ENCODE data around the gene KRTCAP3. TPM values are rescaled to one million over a fixed set of nuclear protein-coding genes. Genes with fewer than 3 reads are reported as not detected.

KRTCAP3 gene
- total RNA-seq (2012; rRNA removed) = not detected in 2 replicates

DNA sequence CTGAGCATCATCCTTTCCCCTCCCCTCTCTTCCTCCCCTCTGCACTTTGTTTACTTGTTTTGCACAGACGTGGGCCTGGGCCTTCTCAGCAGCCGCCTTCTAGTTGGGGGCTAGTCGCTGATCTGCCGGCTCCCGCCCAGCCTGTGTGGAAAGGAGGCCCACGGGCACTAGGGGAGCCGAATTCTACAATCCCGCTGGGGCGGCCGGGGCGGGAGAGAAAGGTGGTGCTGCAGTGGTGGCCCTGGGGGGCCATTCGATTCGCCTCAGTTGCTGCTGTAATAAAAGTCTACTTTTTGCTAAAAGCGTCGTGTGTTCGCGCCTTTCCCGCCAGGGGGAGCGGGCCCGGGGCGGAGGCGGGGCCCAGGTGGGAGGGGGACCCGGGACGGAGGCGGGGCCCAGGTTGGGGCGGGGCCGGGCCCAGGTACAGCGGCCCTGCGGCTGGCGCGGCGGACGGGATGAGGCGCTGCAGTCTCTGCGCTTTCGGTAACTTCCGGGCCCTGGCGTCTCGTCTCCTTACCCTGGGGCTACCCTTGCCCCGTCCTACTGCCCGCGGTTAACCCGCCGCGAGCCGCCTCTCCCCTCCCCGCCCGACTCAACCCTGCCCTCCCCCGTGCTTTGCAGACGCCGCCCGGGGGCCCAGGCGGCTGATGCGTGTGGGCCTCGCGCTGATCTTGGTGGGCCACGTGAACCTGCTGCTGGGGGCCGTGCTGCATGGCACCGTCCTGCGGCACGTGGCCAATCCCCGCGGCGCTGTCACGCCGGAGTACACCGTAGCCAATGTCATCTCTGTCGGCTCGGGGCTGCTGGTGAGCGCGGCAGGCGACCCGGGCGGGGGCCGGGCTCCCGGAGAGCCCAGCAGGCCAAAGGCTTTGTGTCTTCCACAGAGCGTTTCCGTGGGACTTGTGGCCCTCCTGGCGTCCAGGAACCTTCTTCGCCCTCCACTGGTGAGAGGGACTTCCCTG lies at the start of gene KRTCAP3:
KRTCAP3 (plus strand) TSS at position 424 of the 962 bp plus-strand sequence; CDS start at position 456, 32 bp downstream.
- Histone ChIP-seq H3K4me3 (ENCODE audit: low read length) (no peak within 1 kb of the TSS), H3K9me3 (replicated peaks; ENCODE audit: low read length) (no peaks in the 10 kb centered on the region), H3K9ac (ENCODE audit: low read depth, low read length) (no peak within 1 kb of the TSS), H3K4me1 (ENCODE audit: control insufficient read depth, insufficient read depth, low read length) (no peaks in the 10 kb centered on the region), H3K27me3 (ENCODE audit: control insufficient read depth, insufficient read depth, low read length) (no peaks in the 10 kb centered on the region), H3K36me3 (ENCODE audit: insufficient read depth, low read length) (peaks cover 58% of the 10 kb centered on the region), H3K4me2 (ENCODE audit: low read length) (no peak within 1 kb of the TSS)

DNA sequence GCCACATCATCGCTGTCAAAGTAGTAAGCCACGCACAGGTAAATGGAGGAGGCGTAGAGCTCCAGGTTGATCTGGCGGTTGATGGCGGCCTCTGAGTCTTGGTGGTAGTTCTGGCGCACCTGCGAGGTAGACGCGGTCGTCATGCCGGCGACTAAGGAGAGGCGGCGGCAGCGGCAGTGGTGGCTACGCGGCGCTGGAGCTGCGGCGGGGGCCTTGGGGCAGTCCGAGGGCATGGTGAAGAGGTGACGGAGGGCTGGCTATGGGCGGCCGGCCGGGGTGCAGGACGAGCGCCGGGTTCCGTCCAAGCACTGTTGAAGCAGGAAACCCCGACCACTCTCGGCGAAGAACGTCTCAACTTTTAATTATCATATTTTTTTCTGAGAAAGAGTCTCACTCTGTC lies 49.0 kb upstream of the KRTCAP3 start:
- no peak overlapping the region for H3K9ac ChIP-seq (ENCODE audit: low read depth, low read length)
- H3K4me3 ChIP-seq (ENCODE audit: low read length) = no peak overlapping the region
- H3K4me2 ChIP-seq (ENCODE audit: low read length) = no peak overlapping the region
- no peaks in the 10 kb centered on the region for H3K27me3 ChIP-seq (ENCODE audit: control insufficient read depth, insufficient read depth, low read length)
- no peaks in the 10 kb centered on the region for H3K4me1 ChIP-seq (ENCODE audit: control insufficient read depth, insufficient read depth, low read length)
- peaks cover 7% of the 10 kb centered on the region for H3K36me3 ChIP-seq (ENCODE audit: insufficient read depth, low read length)
- H3K9me3 ChIP-seq (replicated peaks; ENCODE audit: low read length) = no peaks in the 10 kb centered on the region

GRCh38 chr2:27398962-27399361 lies 43.2 kb upstream of the KRTCAP3 start:
- H3K36me3 ChIP-seq (ENCODE audit: insufficient read depth, low read length) = peaks cover 3% of the 10 kb centered on the region
- H3K27me3 ChIP-seq (ENCODE audit: control insufficient read depth, insufficient read depth, low read length) = no peaks in the 10 kb centered on the region
- no peak overlapping the region for H3K4me3 ChIP-seq (ENCODE audit: low read length)
- H3K9ac ChIP-seq (ENCODE audit: low read depth, low read length) = no peak overlapping the region
- H3K9me3 ChIP-seq (replicated peaks; ENCODE audit: low read length) = no peaks in the 10 kb centered on the region
- no peaks in the 10 kb centered on the region for H3K4me1 ChIP-seq (ENCODE audit: control insufficient read depth, insufficient read depth, low read length)
- H3K4me2 ChIP-seq (ENCODE audit: low read length) = no peak overlapping the region

DNA sequence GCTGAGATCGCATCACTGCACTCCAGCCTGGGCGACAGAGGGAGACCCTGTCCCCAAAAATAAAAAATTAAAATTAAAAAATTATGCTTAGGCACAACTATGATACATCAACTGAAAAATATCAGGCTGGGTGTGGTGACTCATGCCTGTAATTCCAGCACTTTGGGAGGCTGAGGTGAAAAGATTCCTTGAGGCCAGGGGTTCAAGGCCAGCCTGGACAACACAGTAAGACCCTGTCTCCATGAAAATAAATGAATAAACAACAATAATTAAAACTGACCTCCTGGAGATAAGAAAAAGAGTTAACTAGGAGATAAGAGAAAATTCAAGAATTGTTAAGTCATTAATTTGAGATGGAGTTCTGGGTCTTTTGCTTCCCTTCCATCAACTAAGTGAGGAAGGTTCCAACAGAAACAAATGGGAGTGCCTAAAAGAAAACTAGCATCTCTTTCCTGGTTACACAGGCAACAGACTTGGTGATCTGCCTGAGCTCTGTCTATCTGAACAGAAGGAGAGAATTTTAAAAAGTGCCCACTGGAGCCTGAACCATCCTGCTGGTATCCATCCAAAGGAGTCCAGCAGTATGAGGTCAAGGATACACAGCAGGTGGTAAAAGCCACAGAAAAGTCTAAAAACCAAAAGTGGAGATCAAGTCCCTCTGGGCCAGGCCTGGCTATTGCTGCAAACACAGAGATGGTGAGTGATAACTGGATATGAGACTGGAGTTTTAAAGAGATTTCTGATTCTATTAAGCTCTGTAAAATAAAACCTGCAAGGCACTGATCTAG lies 41.6 kb upstream of the KRTCAP3 start:
- H3K36me3 ChIP-seq (ENCODE audit: insufficient read depth, low read length) = peaks cover 4% of the 10 kb centered on the region
- H3K4me3 ChIP-seq (ENCODE audit: low read length) = no peak overlapping the region
- no peak overlapping the region for H3K9ac ChIP-seq (ENCODE audit: low read depth, low read length)
- no peak overlapping the region for H3K4me2 ChIP-seq (ENCODE audit: low read length)
- H3K27me3 ChIP-seq (ENCODE audit: control insufficient read depth, insufficient read depth, low read length) = no peaks in the 10 kb centered on the region
- H3K4me1 ChIP-seq (ENCODE audit: control insufficient read depth, insufficient read depth, low read length) = no peaks in the 10 kb centered on the region
- H3K9me3 ChIP-seq (replicated peaks; ENCODE audit: low read length) = no peaks in the 10 kb centered on the region

DNA sequence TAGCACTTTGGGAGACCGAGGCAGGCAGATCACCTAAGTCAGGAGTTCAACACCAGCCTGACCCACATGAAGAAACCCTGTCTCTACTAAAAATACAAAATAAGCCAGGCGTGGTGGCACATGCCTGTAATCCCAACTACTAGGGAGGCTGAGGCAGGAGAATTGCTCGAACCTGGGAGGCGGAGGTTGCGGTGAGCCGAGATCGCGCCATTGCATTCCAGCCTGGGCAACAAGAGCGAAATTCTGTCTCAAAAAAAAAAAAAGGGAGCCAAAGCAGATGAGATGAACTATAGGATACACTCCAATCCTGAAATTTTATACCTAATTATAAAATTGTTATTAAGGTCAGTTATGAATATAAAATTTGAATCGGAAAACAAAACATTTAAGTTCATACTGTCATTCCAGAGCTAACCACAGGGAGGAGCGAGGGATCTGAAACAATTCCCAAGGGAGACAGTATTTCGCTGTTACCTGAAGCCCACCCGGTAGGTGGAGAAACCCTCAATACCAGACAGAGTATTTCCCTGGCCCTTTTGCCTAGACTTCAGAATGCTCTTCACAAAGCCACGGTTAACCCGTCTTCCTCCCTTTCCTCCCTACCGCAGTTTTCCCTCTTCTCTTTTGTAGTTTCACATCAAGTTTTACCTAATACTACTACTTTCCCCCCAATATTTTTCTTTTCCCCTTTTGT lies 34.2 kb upstream of the KRTCAP3 start:
- peaks cover 13% of the 10 kb centered on the region for H3K36me3 ChIP-seq (ENCODE audit: insufficient read depth, low read length)
- peaks cover 21% of the 10 kb centered on the region for H3K4me1 ChIP-seq (ENCODE audit: control insufficient read depth, insufficient read depth, low read length)
- peak overlapping the region; percentile 93 for H3K4me2 ChIP-seq (ENCODE audit: low read length)
- H3K27me3 ChIP-seq (ENCODE audit: control insufficient read depth, insufficient read depth, low read length) = no peaks in the 10 kb centered on the region
- peak overlapping the region; percentile 86 for H3K4me3 ChIP-seq (ENCODE audit: low read length)
- H3K9me3 ChIP-seq (replicated peaks; ENCODE audit: low read length) = no peaks in the 10 kb centered on the region
- peak overlapping the region; percentile 92 for H3K9ac ChIP-seq (ENCODE audit: low read depth, low read length)

- Histone ChIP-seq H3K9me3 (replicated peaks; ENCODE audit: low read length) (no peaks in the 10 kb centered on the region), H3K27me3 (ENCODE audit: control insufficient read depth, insufficient read depth, low read length) (no peaks in the 10 kb centered on the region), H3K4me3 (ENCODE audit: low read length) (peak overlapping the region; percentile 86), H3K9ac (ENCODE audit: low read depth, low read length) (peak overlapping the region; percentile 92), H3K36me3 (ENCODE audit: insufficient read depth, low read length) (peaks cover 12% of the 10 kb centered on the region), H3K4me1 (ENCODE audit: control insufficient read depth, insufficient read depth, low read length) (peaks cover 21% of the 10 kb centered on the region), H3K4me2 (ENCODE audit: low read length) (peak overlapping the region; percentile 93)
Observed at GRCh38 chr2:27408601-27409320, 33.4 kb upstream of the KRTCAP3 start.

DNA sequence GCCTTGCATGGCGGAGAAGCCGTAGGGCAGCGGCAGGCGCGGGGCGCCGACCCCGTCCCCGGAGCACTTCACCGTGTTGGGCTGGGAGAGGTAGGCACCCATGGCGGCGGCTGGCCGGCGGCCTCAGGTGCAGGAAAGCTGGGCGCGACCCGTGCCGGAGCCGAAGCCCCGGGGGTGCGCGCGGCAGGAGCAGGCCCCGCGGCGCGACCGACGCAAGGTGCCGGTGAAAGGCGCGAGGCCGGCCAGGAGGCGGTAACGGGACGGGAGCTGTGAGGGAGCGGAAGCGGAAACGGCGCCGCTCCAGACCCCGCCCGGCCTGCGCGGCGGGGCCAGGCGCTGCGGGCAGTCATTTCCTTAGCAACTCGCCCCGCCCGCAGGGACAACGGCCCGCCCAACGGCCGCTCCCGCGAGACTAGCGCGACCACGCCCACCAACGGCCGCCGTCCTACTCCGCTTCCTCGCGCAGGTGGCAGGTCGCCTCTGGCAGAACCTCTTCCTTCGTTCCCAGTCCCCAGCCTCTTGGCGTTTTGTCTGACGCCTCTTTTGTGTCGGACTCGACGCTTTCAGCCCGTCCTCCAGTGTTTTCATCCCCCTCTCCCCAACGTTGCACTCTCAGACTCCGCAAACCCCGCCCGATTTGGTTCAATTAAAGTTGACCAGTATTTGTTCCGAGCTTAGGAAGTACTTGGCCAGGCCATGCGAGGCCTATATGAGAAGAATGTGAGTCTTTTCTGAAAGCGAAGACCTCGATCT lies 32.7 kb upstream of the KRTCAP3 start, which contains the start of gene PPM1G:
PPM1G (minus strand) TSS at position 271 of the 753 bp plus-strand sequence; CDS start at position 102, 169 bp downstream.
- no peaks in the 10 kb centered on the region for H3K27me3 ChIP-seq (ENCODE audit: control insufficient read depth, insufficient read depth, low read length)
- peaks cover 21% of the 10 kb centered on the region for H3K4me1 ChIP-seq (ENCODE audit: control insufficient read depth, insufficient read depth, low read length)
- H3K9ac ChIP-seq (ENCODE audit: low read depth, low read length) = peak within 1 kb of the TSS; percentile 92
- peak within 1 kb of the TSS; percentile 86 for H3K4me3 ChIP-seq (ENCODE audit: low read length)
- H3K9me3 ChIP-seq (replicated peaks; ENCODE audit: low read length) = no peaks in the 10 kb centered on the region
- H3K36me3 ChIP-seq (ENCODE audit: insufficient read depth, low read length) = peaks cover 9% of the 10 kb centered on the region
- peak within 1 kb of the TSS; percentile 93 for H3K4me2 ChIP-seq (ENCODE audit: low read length)

DNA sequence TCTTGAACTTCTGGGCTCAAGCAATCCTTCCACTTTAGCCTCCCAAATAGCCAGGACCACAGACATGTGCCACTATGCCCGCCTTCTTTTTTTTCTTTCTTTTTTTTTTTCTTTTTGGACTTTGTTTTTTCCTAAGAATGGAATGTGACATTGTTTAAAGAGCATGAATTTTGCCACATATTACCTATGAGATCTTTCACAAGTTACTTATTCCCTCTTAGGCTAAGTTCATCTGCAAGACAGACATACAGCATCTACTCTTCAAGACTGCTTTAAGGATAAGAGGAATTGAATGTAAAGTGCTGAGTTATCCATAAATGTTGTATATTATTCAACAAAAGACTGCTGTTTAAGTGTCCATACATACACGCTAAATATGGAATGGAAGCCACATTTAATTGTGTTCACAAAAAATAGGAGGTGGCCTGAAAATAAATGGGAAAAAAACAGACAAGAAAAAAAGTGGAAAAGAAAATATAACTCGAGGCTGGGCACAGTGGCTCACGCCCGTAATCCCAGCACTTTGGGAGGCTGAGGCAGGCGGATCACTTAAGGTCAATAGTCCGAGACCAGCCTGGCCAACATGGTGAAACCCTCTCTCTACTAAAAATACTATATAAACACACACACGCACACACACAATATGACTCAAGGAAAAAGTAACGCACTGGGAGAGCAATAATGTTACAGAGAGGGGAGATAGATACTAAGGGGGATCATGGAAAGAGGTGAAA lies 29.6 kb upstream of the KRTCAP3 start:
- H3K4me2 ChIP-seq (ENCODE audit: low read length) = no peak overlapping the region
- no peak overlapping the region for H3K4me3 ChIP-seq (ENCODE audit: low read length)
- no peaks in the 10 kb centered on the region for H3K27me3 ChIP-seq (ENCODE audit: control insufficient read depth, insufficient read depth, low read length)
- peaks cover 16% of the 10 kb centered on the region for H3K4me1 ChIP-seq (ENCODE audit: control insufficient read depth, insufficient read depth, low read length)
- H3K9me3 ChIP-seq (replicated peaks; ENCODE audit: low read length) = no peaks in the 10 kb centered on the region
- H3K9ac ChIP-seq (ENCODE audit: low read depth, low read length) = no peak overlapping the region
- peaks cover under 1% of the 10 kb centered on the region for H3K36me3 ChIP-seq (ENCODE audit: insufficient read depth, low read length)

DNA sequence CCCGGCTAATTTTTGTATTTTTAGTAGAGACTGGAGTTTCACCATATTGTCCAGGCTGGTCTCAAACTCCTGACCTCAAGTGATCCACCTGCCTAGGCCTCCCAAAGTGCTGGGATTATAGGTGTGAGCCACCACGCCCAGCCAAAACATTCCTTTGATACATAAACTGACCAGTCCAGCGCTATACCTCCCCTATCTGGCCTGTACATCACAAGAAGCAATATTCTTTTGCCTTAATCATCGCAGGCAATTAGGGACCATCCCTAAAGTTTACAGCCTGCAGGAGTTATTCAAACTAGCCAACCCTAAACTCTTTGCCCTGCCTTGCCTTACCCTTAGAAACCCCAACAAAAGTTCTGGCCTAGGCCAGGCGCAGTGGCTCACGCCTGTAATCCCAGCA lies 26.0 kb upstream of the KRTCAP3 start:
- Histone ChIP-seq H3K9me3 (replicated peaks; ENCODE audit: low read length) (no peaks in the 10 kb centered on the region), H3K4me1 (ENCODE audit: control insufficient read depth, insufficient read depth, low read length) (no peaks in the 10 kb centered on the region), H3K9ac (ENCODE audit: low read depth, low read length) (no peak overlapping the region), H3K27me3 (ENCODE audit: control insufficient read depth, insufficient read depth, low read length) (no peaks in the 10 kb centered on the region), H3K36me3 (ENCODE audit: insufficient read depth, low read length) (no peaks in the 10 kb centered on the region), H3K4me3 (ENCODE audit: low read length) (no peak overlapping the region), H3K4me2 (ENCODE audit: low read length) (no peak overlapping the region)

GRCh38 chr2:27420996-27421395 lies 21.2 kb upstream of the KRTCAP3 start:
- H3K4me3 ChIP-seq (ENCODE audit: low read length) = no peak overlapping the region
- no peaks in the 10 kb centered on the region for H3K4me1 ChIP-seq (ENCODE audit: control insufficient read depth, insufficient read depth, low read length)
- H3K9ac ChIP-seq (ENCODE audit: low read depth, low read length) = no peak overlapping the region
- H3K36me3 ChIP-seq (ENCODE audit: insufficient read depth, low read length) = no peaks in the 10 kb centered on the region
- H3K27me3 ChIP-seq (ENCODE audit: control insufficient read depth, insufficient read depth, low read length) = no peaks in the 10 kb centered on the region
- H3K4me2 ChIP-seq (ENCODE audit: low read length) = no peak overlapping the region
- no peaks in the 10 kb centered on the region for H3K9me3 ChIP-seq (replicated peaks; ENCODE audit: low read length)
